ENCODE data around the gene METRNL.
"Not testable (repeated sequence)": the region's sequence is repeated elsewhere in the genome, so short reads cannot be mapped to it uniquely, and the experiment has no call there.

The METRNL gene

GRCh38 chr17:83053739-83054451 lies 25.5 kb upstream of the METRNL start:
- Histone ChIP-seq H3K4me1 (ENCODE audit: low read length) (no peaks in the 10 kb centered on the region), H3K9me2 (replicated peaks; ENCODE audit: insufficient read depth, low read length) (no peaks in the 10 kb centered on the region), H3F3A (ENCODE audit: insufficient read depth, low read length) (no peaks in the 10 kb centered on the region; the same call in 1 of the 2 replicates), H4K20me1 (ENCODE audit: insufficient read depth, low read length) (no peaks in the 10 kb centered on the region), H3K4me3 (ENCODE audit: low read length) (no peak overlapping the region), H3K9ac (ENCODE audit: low read length) (no peak overlapping the region), H3K27me3 (replicated peaks; ENCODE audit: insufficient read depth, low read length) (peaks cover 64% of the 10 kb centered on the region), H3K27ac (ENCODE audit: low read length) (no peak overlapping the region), H3K9me3 (replicated peaks; ENCODE audit: insufficient read depth, low read length) (no peaks in the 10 kb centered on the region), H2AFZ (ENCODE audit: low read length) (no peak overlapping the region), H3K4me2 (ENCODE audit: low read depth, low read length) (no peak overlapping the region), H3K36me3 (replicated peaks; ENCODE audit: insufficient read depth, low read length) (no peaks in the 10 kb centered on the region), H3K79me2 (ENCODE audit: low read length) (no peaks in the 10 kb centered on the region)
- no peak for TF ChIP-seq EZH2phosphoT487 (IDR thresholded peaks at IDR 0.05; ENCODE audit: low read length)
- no peak for TF ChIP-seq EZH2 (optimal IDR thresholded peaks at IDR 0.05; ENCODE audit: low read depth, low read length)
- TF ChIP-seq, protein P1, sequence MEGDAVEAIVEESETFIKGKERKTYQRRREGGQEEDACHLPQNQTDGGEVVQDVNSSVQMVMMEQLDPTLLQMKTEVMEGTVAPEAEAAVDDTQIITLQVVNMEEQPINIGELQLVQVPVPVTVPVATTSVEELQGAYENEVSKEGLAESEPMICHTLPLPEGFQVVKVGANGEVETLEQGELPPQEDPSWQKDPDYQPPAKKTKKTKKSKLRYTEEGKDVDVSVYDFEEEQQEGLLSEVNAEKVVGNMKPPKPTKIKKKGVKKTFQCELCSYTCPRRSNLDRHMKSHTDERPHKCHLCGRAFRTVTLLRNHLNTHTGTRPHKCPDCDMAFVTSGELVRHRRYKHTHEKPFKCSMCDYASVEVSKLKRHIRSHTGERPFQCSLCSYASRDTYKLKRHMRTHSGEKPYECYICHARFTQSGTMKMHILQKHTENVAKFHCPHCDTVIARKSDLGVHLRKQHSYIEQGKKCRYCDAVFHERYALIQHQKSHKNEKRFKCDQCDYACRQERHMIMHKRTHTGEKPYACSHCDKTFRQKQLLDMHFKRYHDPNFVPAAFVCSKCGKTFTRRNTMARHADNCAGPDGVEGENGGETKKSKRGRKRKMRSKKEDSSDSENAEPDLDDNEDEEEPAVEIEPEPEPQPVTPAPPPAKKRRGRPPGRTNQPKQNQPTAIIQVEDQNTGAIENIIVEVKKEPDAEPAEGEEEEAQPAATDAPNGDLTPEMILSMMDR (IDR thresholded peaks at IDR 0.05; ENCODE audit: low read length): no peak
- DNase-seq: no peak

- TF ChIP-seq EZH2 (optimal IDR thresholded peaks at IDR 0.05; ENCODE audit: low read depth, low read length): no peak
- TF ChIP-seq EZH2phosphoT487 (IDR thresholded peaks at IDR 0.05; ENCODE audit: low read length): no peak
- TF ChIP-seq, protein P1 (IDR thresholded peaks at IDR 0.05; ENCODE audit: low read length): no peak
- peaks cover 67% of the 10 kb centered on the region for H3K27me3 ChIP-seq (replicated peaks; ENCODE audit: insufficient read depth, low read length)
Measured at GRCh38 chr17:83054518-83055125, 24.8 kb upstream of the METRNL start.

DNA sequence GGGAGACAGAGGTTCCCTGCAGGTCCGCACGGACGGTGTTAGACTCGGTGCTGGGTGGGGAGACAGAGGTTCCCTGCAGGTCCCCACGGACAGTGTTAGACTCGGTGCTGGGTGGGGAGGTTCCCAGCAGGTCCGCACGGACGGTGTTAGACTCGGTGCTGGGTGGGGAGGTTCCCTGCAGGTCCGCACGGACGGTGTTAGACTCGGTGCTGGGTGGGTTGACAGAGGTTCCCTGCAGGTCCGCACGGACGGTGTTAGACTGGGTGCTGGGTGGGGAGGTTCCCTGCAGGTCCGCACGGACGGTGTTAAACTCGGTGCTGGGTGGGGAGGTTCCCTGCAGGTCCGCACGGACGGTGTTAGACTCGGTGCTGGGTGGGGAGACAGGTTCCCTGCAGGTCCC lies 24.2 kb upstream of the METRNL start:
- not testable (repeated sequence) for DNase-seq; H3F3A ChIP-seq (ENCODE audit: insufficient read depth, low read length); H3K79me2 ChIP-seq (ENCODE audit: low read length); H3K9me3 ChIP-seq (replicated peaks; ENCODE audit: insufficient read depth, low read length); H3K9ac ChIP-seq (ENCODE audit: low read length); H3K27ac ChIP-seq (ENCODE audit: low read length); H3K4me1 ChIP-seq (ENCODE audit: low read length); H3K36me3 ChIP-seq (replicated peaks; ENCODE audit: insufficient read depth, low read length); H4K20me1 ChIP-seq (ENCODE audit: insufficient read depth, low read length); H3K4me3 ChIP-seq (ENCODE audit: low read length); H2AFZ ChIP-seq (ENCODE audit: low read length); H3K4me2 ChIP-seq (ENCODE audit: low read depth, low read length); H3K9me2 ChIP-seq (replicated peaks; ENCODE audit: insufficient read depth, low read length)
- H3K27me3 ChIP-seq (replicated peaks; ENCODE audit: insufficient read depth, low read length): peaks cover 67% of the 10 kb centered on the region

More at GRCh38 chr17:83054518-83055125, 24.8 kb upstream of the METRNL start:
- no peaks in the 10 kb centered on the region; the same call in 1 of the 2 replicates for H3F3A ChIP-seq (ENCODE audit: insufficient read depth, low read length)
- no peak overlapping the region for H2AFZ ChIP-seq (ENCODE audit: low read length)
- no peak for DNase-seq
- no peak overlapping the region for H3K4me2 ChIP-seq (ENCODE audit: low read depth, low read length)
- H3K4me3 ChIP-seq (ENCODE audit: low read length): no peak overlapping the region
- H3K4me1 ChIP-seq (ENCODE audit: low read length): no peaks in the 10 kb centered on the region
- no peaks in the 10 kb centered on the region for H3K79me2 ChIP-seq (ENCODE audit: low read length)
- H3K9me2 ChIP-seq (replicated peaks; ENCODE audit: insufficient read depth, low read length): no peaks in the 10 kb centered on the region
- no peaks in the 10 kb centered on the region for H4K20me1 ChIP-seq (ENCODE audit: insufficient read depth, low read length)
- H3K9ac ChIP-seq (ENCODE audit: low read length): no peak overlapping the region
- H3K36me3 ChIP-seq (replicated peaks; ENCODE audit: insufficient read depth, low read length): no peaks in the 10 kb centered on the region
- no peaks in the 10 kb centered on the region for H3K9me3 ChIP-seq (replicated peaks; ENCODE audit: insufficient read depth, low read length)
- H3K27ac ChIP-seq (ENCODE audit: low read length): no peak overlapping the region

Measured in MM.1S (cell line).